Stimulated activated CD4-positive, alpha-beta T cell treated with anti-CD3 and anti-CD28 coated beads, Interleukin-1b, Interleukin-23, amount 100 ng/mL, for 48 hours (primary cell): ENCODE data around the gene ASCL2.

Experiments used
- DNase-seq: peaks from one replicate; pipeline ENCODE4 v3.0.0-alpha.2; 2020

ASCL2 gene

GRCh38 chr11:2270322-2271076, at the start of gene ASCL2:
ASCL2 (minus strand) TSS chr11:2270588; CDS start chr11:2270332, 256 bp downstream.
- no peak for DNase-seq

DNA sequence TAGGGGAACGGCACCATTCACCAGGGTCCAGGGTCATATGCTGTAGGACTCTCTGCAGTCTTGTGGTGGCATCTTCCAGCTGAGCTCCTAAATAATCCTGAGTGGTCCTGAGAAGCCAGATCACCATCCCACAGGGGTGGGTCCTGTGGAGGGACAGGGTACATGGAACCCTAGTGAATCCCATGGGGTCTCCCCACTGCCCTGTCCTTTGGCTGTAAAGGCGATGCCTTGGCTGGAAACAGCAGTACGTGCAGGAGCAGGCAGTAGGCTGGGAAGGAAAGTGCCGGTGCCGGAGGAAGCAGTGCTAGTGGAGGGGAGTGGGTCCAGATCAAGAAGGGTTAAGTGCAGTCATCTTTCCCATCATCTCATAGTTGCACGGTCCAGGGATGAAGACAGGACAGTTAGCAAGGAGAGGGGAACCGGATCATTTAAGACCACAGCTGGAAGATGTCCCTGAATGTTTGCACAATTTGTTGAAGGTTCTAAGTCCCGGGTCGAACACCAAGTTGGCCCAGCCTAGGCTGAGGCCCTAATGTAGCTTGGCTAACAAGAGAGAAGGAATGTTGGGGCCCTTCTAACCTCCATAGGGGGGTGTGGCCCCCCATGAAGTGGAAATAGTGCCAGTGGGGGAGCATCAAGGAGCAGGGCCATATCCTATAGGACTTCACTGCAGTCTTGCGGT, 49.5 kb upstream of the ASCL2 start:
- no peak for DNase-seq

- DNase-seq, result no peak
These were observed 48.3 kb upstream of the ASCL2 start for GRCh38 chr11:2318707-2319106.

DNA sequence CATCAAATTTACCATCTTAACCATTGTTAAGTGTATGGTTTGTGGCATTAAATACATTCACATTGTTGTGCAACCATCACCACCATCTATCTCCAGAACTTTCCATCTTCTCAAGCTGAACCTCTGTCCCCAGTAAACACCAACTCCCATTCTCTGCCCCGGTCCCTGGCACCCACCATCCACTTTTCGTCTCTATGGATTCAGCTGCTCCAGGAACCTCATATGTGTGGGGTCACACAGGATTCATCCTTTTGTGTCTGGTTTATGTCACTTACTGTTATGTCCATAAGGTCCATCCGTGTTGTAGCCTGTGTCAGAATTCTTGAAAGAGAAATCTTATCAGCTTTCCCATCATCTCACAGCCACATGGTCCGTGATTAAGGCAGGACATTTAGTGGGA, 47.7 kb upstream of the ASCL2 start:
- DNase-seq, result no peak

- no peak for DNase-seq
These were observed 47.1 kb upstream of the ASCL2 start for GRCh38 chr11:2317354-2318050.

GRCh38 chr11:2316963-2317244, 46.5 kb upstream of the ASCL2 start:
- no peak for DNase-seq

GRCh38 chr11:2316169-2316962, 46.0 kb upstream of the ASCL2 start:
- no peak for DNase-seq

DNA sequence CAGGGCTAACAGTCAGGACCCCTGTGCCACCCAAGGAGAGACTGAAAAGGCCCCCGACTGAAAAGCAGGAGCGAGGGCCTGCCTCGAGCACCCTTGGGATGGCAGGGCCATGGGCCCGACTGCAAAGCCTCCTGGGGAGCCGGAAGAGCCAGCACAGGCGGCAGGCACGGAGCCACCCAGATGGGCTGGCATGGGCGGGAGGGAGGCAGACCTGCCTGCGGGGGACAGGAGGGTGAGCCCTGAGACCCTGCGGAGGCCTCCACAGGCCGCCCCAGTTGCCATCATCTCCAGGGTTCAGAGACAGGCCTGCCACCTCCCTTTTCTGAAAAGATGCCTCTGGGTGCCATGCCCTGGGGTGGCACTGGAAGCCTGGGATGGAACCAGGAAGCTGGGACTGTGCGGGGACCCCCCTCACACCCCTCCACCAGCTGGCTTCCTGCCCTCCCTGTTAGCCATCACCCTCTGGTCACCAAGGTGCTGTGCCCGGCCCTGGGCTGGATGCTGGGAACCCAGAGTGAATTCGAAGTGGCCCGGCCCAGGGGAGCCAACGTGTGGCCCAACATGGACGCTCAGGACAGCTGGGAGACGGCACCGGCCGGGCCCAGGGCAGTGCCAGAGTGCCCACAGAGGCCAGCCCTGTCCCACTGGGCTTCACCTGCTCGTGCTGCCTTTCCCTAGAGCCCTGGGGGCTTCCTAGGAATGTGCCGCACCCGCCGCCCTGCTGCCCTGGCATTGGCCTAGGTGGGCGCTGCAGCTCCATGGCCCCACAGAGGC, 45.2 kb upstream of the ASCL2 start:
- no peak for DNase-seq

DNA sequence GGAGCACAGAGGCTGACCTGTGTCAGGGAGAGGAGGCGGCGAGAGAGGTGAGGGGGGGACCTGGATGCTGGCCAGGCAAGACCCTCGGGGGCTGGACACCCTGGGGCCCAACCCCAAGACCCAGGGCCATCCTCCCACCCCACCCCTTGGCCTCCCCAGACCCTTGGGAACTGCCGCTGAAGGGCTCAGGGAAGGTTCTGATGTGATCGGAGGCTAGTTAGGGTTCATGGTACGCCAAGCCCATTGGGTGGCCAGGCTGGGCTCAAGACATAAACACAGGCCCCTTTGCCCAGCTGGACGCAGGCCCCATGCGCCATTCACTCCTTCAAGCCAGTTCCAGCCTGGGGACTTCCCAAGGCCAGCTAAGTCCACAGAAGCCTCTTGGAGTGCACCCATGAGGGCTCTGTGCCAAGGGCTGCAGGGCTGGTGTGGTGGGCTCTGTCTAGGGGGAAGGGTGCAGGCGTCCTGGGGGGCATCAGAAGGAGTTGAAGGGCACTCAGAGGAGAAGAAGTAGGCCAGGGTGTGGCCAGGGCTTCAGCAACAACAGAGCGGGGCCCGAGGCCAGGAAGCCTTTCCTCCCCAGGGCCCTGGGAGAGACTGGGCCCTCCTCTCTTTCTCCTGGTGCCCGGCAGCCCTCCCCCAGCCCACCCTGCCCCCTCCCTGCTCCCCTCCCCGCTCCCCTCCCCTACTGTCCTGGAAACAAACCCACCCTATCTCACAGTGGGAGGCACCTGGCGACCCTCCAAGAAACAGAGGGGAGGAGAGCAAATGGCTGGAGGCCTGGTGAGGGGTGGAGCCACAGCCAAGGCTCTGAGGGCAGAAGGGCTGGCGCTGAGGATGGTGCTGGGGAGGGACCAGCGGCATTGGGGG, 44.4 kb upstream of the ASCL2 start:
- DNase-seq, result no peak

GRCh38 chr11:2314136-2314524, 43.7 kb upstream of the ASCL2 start:
- DNase-seq, result no peak

GRCh38 chr11:2313051-2313951, 42.9 kb upstream of the ASCL2 start:
- DNase-seq, result no peak

DNA sequence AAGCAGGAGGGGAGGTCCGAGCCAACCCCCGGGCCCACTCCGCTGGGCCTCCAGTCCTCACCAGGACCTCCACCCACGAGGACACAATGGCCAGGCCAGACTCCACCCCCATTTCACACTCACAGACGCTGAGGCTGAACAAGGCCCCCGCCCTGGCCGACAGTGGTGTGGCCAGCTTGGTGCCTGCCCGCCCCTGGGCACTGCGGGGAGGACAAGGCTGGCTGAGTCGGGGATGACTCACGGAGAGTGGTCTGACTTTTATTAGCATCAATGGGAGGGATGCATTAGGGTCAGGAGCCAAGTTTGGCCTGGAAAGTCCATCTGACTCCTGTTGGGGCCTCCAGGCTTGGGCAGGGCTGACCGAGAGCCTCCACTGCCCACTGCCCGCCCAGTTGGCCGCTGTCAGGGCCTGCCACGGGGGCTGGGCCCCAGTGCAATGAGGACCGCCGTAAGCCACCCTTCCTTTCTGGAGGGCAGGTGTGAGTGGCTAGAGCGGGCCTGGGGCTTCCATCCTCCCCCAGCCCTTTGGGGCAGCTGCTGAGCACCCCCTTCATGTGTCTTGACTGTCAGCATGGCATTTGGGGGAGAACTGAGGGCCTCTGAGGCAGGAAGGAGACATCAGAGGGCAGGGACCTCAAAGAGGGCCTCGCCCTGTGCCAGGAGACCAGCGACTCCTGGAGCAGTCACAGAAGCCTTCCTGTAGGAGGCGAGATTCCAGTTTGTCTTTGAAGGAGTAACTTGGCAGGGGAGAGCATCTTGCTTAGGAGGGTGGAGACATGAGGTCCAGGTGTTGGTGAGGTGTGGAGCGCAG, 42.0 kb upstream of the ASCL2 start:
- no peak for DNase-seq

DNA sequence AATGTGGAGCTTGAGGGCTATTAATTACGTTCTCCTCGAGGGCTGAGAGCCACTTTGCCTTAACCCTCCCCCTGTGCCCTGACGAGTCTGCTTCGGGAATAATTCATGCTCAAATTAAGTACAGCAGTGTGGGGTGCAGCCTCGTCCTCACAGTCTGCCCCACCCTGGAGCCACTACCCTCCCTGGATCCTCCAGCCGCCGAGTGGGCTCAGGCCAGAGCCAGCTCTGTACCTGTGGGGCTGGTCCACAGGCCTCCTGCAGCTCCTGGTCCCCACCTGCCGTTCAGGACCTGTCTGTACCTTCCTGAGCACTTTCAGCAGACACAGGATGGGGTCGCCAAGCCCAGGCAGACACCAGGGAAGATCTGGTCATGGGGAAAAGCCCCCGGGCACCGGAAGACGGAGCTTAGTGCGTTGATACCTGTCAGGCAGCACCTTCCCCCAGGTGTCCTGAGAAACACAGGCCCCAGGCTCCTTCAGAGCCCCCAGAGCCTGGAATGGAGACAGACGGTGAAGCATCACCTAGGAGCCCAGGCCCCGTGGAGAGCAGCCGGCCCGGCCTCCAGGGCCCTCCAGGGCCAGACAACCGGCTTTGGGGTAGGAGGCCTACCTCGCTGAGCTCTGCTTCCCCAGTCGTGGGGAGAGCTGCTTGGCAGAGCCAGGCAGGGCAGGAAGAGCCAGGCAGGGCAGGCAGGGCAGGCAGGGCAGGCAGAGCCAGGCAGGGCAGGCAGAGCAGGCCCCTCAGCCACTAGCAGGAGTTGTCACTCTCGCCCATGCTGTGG, 41.2 kb upstream of the ASCL2 start:
- DNase-seq, result no peak

- DNase-seq, result no peak
These were observed 40.5 kb upstream of the ASCL2 start for GRCh38 chr11:2310786-2311352.

DNA sequence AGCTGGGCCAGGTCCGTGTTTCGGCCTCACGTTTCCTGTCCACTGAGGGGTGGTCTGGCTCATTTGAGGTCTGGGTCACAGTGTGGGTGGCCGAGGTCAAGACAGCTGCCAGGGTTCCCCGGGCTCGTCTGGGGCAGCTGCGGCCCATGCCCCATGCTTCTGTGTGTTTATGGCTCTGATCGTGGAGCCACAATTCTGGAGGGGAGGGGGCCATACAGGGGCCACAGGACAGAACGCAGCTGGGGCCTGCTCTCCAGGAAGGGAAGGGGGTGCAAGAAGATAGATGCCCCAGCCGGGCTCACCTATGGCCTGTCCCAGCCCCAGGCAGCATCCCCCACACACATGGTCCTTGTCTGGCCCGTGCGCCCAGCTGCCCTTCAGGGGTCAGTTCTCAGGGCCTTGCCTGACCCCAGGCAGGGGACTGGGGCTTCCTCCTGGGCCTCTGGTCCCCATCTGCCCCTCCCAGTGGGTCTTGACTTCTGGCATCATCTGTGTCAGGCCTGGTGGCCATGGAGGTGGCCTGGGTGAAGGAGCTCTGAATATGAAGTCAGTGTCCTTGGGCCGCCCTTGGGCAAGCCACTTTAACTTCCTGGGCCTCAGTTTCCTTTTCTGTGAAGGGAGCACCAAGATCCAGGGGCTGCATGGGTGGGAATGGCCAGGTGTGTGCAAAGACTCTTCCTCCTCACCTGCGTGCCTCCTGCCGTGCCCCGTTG, 39.8 kb upstream of the ASCL2 start:
- DNase-seq, result no peak

- no peak for DNase-seq
These were observed 39.1 kb upstream of the ASCL2 start for GRCh38 chr11:2309251-2310072.

GRCh38 chr11:2308713-2309112, 38.3 kb upstream of the ASCL2 start:
- DNase-seq, result no peak
